H1 (cell line): Measurements from ENCODE around the gene MYH13. TPM values are rescaled to one million over a fixed set of nuclear protein-coding genes. Genes with fewer than 3 reads are reported as not detected.

ENCODE experiments used
- CTCF ChIA-PET: fragments of 300-600 bp; sonication (Branson Sonifier 250); formaldehyde crosslinking; loops from one replicate; lab custom pipeline; 2021; ENCODE audit not compliant: partially characterized antibody; lab: Charles Lee
- POLR2A ChIA-PET: fragments of 300-600 bp; sonication (Branson Sonifier 250); formaldehyde crosslinking; loops from one replicate; lab custom pipeline; 2021; ENCODE audit warnings: inconsistent platforms; ENCODE audit not compliant: partially characterized antibody; lab: Charles Lee
- DNase-seq, 2 experiments: peaks; one replicate each; pipeline versions ENCODE4 v3.0.0 to v3.0.0-alpha.2; 2010 to 2022; ENCODE audit warnings: low spot score in 2 of 2, low read depth in 1 of 2, mixed read lengths in 1 of 2
- FAIRE-seq: peaks from 2 replicates; lab custom pipeline; 2011; peaks lifted over from hg19 to GRCh38; lab: Jason Lieb, UNC
- H2AFZ ChIP-seq: 2 replicates; pipeline ENCODE4 v1.8.1; 2012; ENCODE audit warnings: low read length, inconsistent platforms
- H2AK5ac ChIP-seq: 2 replicates; pipeline ENCODE4 v1.6.1; 2013; ENCODE audit warnings: low read depth, low read length
- H2BK120ac ChIP-seq: replicated peaks from 2 replicates; pipeline ENCODE3; 2013; ENCODE audit warnings: low read depth, low read length, inconsistent platforms
- H2BK12ac ChIP-seq: 2 replicates; pipeline ENCODE4 v1.6.1; 2013; ENCODE audit warnings: low read depth, low read length
- H2BK15ac ChIP-seq: 2 replicates; pipeline ENCODE4 v1.6.1; 2013; ENCODE audit warnings: low read length
- H2BK20ac ChIP-seq: 2 replicates; pipeline ENCODE4 v1.6.1; 2013; ENCODE audit warnings: low read length
- H2BK5ac ChIP-seq: 2 replicates; pipeline ENCODE4 v1.6.1; 2013; ENCODE audit warnings: low read depth, low read length
- H3K14ac ChIP-seq: 2 replicates; pipeline ENCODE4 v1.6.1; 2013; ENCODE audit warnings: inconsistent platforms; ENCODE audit not compliant: insufficient read length
- H3K18ac ChIP-seq: 2 replicates; pipeline ENCODE4 v1.6.1; 2013; ENCODE audit warnings: low read length; ENCODE audit errors: extremely low read depth
- H3K23ac ChIP-seq: 2 replicates; pipeline ENCODE4 v1.6.1; 2013; ENCODE audit warnings: inconsistent platforms; ENCODE audit not compliant: insufficient read length
- H3K23me2 ChIP-seq: 2 replicates; pipeline ENCODE4 v1.6.1; 2013; ENCODE audit warnings: low read depth, low read length
- H3K27ac ChIP-seq: 2 replicates; pipeline ENCODE4 v1.6.1; 2011; ENCODE audit warnings: low read depth, low read length, inconsistent platforms
- H3K27me3 ChIP-seq, 4 experiments: replicated peaks in 1 of 4; 1 replicate in 1 of 4; 2 replicates in 3 of 4; pipeline versions ENCODE4 v1.6.1 to v1.8.1; 2011 to 2013; ENCODE audit warnings: low read length in 3 of 4, mild to moderate bottlenecking in 3 of 4, inconsistent platforms in 2 of 4, mixed read lengths in 2 of 4, moderate library complexity in 1 of 4; ENCODE audit not compliant: control insufficient read depth in 3 of 4, insufficient read depth in 3 of 4; ENCODE audit errors: extremely low read depth in 1 of 4
- H3K36me3 ChIP-seq, 4 experiments: 2 replicates each; pipeline versions ENCODE4 v1.6.1 to v1.8.1; 2011 to 2013; ENCODE audit warnings: mild to moderate bottlenecking in 4 of 4, low read length in 3 of 4, moderate library complexity in 2 of 4, control low read depth in 1 of 4, inconsistent platforms in 1 of 4; ENCODE audit not compliant: insufficient read depth in 4 of 4, control insufficient read depth in 2 of 4
- H3K4ac ChIP-seq: replicated peaks from 2 replicates; pipeline ENCODE3; 2013; ENCODE audit warnings: low read length, low read depth, mixed read lengths, inconsistent platforms; ENCODE audit not compliant: insufficient read length
- H3K4me1 ChIP-seq, 4 experiments: replicated peaks in 1 of 4; 1 replicate in 1 of 4; 2 replicates in 3 of 4; pipeline versions ENCODE4 v1.6.1 to v1.8.1; 2011 to 2013; ENCODE audit warnings: low read length in 3 of 4, inconsistent platforms in 2 of 4, mixed read lengths in 1 of 4; ENCODE audit not compliant: insufficient read depth in 4 of 4, control insufficient read depth in 3 of 4
- H3K4me2 ChIP-seq, 2 experiments: 2 replicates each; pipeline versions ENCODE4 v1.6.1 to v1.8.1; 2011 to 2013; ENCODE audit warnings: low read depth in 2 of 2, low read length in 2 of 2, control low read depth in 1 of 2, inconsistent platforms in 1 of 2, mild to moderate bottlenecking in 1 of 2; ENCODE audit not compliant: insufficient read depth in 1 of 2
- H3K4me3 ChIP-seq, 4 experiments: fragments of 200-600, 300-600 bp in 1 of 4; sonication (generic), shearing (Covaris generic), sonication (Bioruptor Twin) in 1 of 4; 2 replicates each; pipeline versions ENCODE4 v1.5.1 to v1.8.1; 2011 to 2016; ENCODE audit warnings: low read length in 4 of 4, low read depth in 3 of 4, control low read depth in 2 of 4, inconsistent platforms in 2 of 4, mild to moderate bottlenecking in 2 of 4, mixed read lengths in 1 of 4, moderate library complexity in 1 of 4; ENCODE audit not compliant: insufficient read depth in 2 of 4; ENCODE audit errors: extremely low read depth in 1 of 4
- H3K56ac ChIP-seq: replicated peaks from 2 replicates; pipeline ENCODE3; 2013; ENCODE audit warnings: low read depth, mild to moderate bottlenecking, mixed read lengths, low read length, inconsistent platforms; ENCODE audit not compliant: insufficient read length
- H3K79me1 ChIP-seq: 2 replicates; pipeline ENCODE4 v1.6.1; 2013; ENCODE audit warnings: low read depth, low read length, control low read depth
- H3K79me2 ChIP-seq, 2 experiments: 2 replicates each; pipeline versions ENCODE4 v1.6.1 to v1.8.1; 2012 to 2013; ENCODE audit warnings: low read length in 2 of 2, mild to moderate bottlenecking in 2 of 2, inconsistent platforms in 1 of 2; ENCODE audit not compliant: insufficient read depth in 2 of 2, control insufficient read depth in 1 of 2
- H3K9ac ChIP-seq, 4 experiments: replicated peaks in 1 of 4; 1 replicate in 1 of 4; 2 replicates in 3 of 4; pipeline versions ENCODE4 v1.6.1 to v1.8.1; 2011 to 2013; ENCODE audit warnings: low read depth in 3 of 4, low read length in 3 of 4, control low read depth in 2 of 4, mild to moderate bottlenecking in 2 of 4, moderate library complexity in 2 of 4, inconsistent platforms in 1 of 4; ENCODE audit errors: extremely low read depth in 1 of 4
- H3K9me3 ChIP-seq, 2 experiments: 2 replicates each; pipeline versions ENCODE4 v1.6.1 to v1.8.1; 2012 to 2013; ENCODE audit warnings: mild to moderate bottlenecking in 2 of 2, moderate library complexity in 2 of 2, control low read depth in 1 of 2, inconsistent platforms in 1 of 2, low read depth in 1 of 2, low read length in 1 of 2, mixed read lengths in 1 of 2; ENCODE audit not compliant: insufficient read depth in 2 of 2
- H4K20me1 ChIP-seq, 2 experiments: replicated peaks in 1 of 2; 2 replicates each; pipeline versions ENCODE3 to v1.8.1; 2011 to 2013; ENCODE audit warnings: inconsistent platforms in 2 of 2, low read length in 2 of 2, mild to moderate bottlenecking in 1 of 2; ENCODE audit not compliant: insufficient read depth in 2 of 2, control insufficient read depth in 1 of 2
- H4K5ac ChIP-seq: 2 replicates; pipeline ENCODE4 v1.6.1; 2013; ENCODE audit warnings: low read length, low read depth, mixed read lengths, inconsistent platforms; ENCODE audit not compliant: insufficient read length
- H4K8ac ChIP-seq: 2 replicates; pipeline ENCODE4 v1.8.0; 2013; ENCODE audit warnings: mild to moderate bottlenecking, moderate library complexity, low read length, inconsistent platforms; ENCODE audit not compliant: insufficient read depth; ENCODE audit errors: extremely low read depth
- H4K91ac ChIP-seq: replicated peaks from 2 replicates; pipeline ENCODE3; 2013; ENCODE audit warnings: low read length, mixed read lengths, inconsistent platforms; ENCODE audit not compliant: insufficient read length
- BACH1 ChIP-seq: IDR thresholded peaks from 2 replicates; pipeline ENCODE4 v1.6.1; 2012; ENCODE audit warnings: low read length, improper control_type of control experiment
- BRCA1 ChIP-seq: IDR thresholded peaks from 2 replicates; pipeline ENCODE4 v1.6.1; 2012; ENCODE audit warnings: low read depth, low read length, improper control_type of control experiment
- CBX8 ChIP-seq: fragments of 300-800, 300-1000 bp; sonication (generic); IDR thresholded peaks from 2 replicates; pipeline ENCODE4 v1.7.1; 2016; ENCODE audit warnings: low read depth, low read length, borderline replicate concordance
- CHD1 ChIP-seq: IDR thresholded peaks from 2 replicates; pipeline ENCODE4 v1.6.1; 2012; ENCODE audit warnings: low read depth, low read length, improper control_type of control experiment
- CREB1 ChIP-seq: IDR thresholded peaks from 2 replicates; pipeline ENCODE4 v1.6.1; 2012; ENCODE audit warnings: inconsistent platforms
- EGR1 ChIP-seq: IDR thresholded peaks from 2 replicates; pipeline ENCODE4 v1.6.1; 2011; ENCODE audit warnings: low read depth, low read length, borderline replicate concordance
- KDM4A ChIP-seq: IDR thresholded peaks from one replicate; pipeline ENCODE4 v1.7.1; 2012; ENCODE audit warnings: low read depth, mild to moderate bottlenecking, moderate library complexity, low read length, inconsistent platforms; ENCODE audit not compliant: severe bottlenecking
- SIN3A ChIP-seq, 2 experiments: IDR thresholded peaks in 1 of 2; conservative IDR thresholded peaks in 1 of 2; 2 replicates each; pipeline ENCODE4 v1.6.1; 2011 to 2012; ENCODE audit warnings: low read length in 2 of 2, improper control_type of control experiment in 1 of 2, low read depth in 1 of 2, mild to moderate bottlenecking in 1 of 2
- SIRT6 ChIP-seq: IDR thresholded peaks from one replicate; pipeline ENCODE4 v1.7.1; 2012; ENCODE audit warnings: low read length, inconsistent platforms
- TCF12 ChIP-seq: IDR thresholded peaks from 2 replicates; pipeline ENCODE4 v1.6.1; 2011; ENCODE audit warnings: low read depth, mild to moderate bottlenecking, low read length
- USF2 ChIP-seq: IDR thresholded peaks from 2 replicates; pipeline ENCODE4 v1.6.1; 2011; ENCODE audit warnings: low read length, improper control_type of control experiment
- YY1 ChIP-seq: IDR thresholded peaks from 2 replicates; pipeline ENCODE4 v1.6.1; 2011; ENCODE audit warnings: low read depth, mild to moderate bottlenecking, low read length
- WGBS, 2 experiments: shearing (Covaris generic) in 1 of 2; methylation state at CpG; one replicate each; pipeline versions ENCODE4 v1.1.6 to v1.1.7; 2013 to 2015; ENCODE audit warnings: low lambda C conversion rate in 2 of 2, mixed read lengths in 2 of 2, inconsistent platforms in 1 of 2, low coverage in 1 of 2, missing lambda C conversion rate in 1 of 2; ENCODE audit not compliant: insufficient replicate concordance in 2 of 2, insufficient coverage in 1 of 2, insufficient read length in 1 of 2; ENCODE audit errors: extremely low coverage in 1 of 2, missing lambda C conversion rate in 1 of 2; 5-methylcytosine and 5-hydroxymethylcytosine counted together
- polyA plus RNA-seq, 7 experiments: library from polyadenylated mRNA; depleted of rRNA in 3 of 7; stranded (reverse) in 5 of 7; unstranded in 2 of 7; fragments of >200 nt in 5 of 7; fragments of 200-250 nt in 2 of 7; gene quantifications; 1 replicate in 5 of 7; 2 replicates in 1 of 7; 4 replicates in 1 of 7; pipeline versions ENCODE4 v1.2.1 to v1.2.3, GENCODE V29; 2011 to 2013; ENCODE audit warnings: missing spikeins in 2 of 7, mixed read lengths in 2 of 7
- total RNA-seq: library from RNA; stranded (reverse); fragmentation: NEBNext Ultra II Directional; extraction: Animal tissue kit (Norgen Biotek cat#: 25700); gene quantifications from 2 replicates; pipeline ENCODE4 v1.2.1, GENCODE V29; 2021
- TF ChIP-seq, protein P1 (sequence below): IDR thresholded peaks from 2 replicates; pipeline ENCODE4 v1.6.1; 2012; ENCODE audit warnings: inconsistent platforms

MYH13 gene
- total and polyA plus RNA-seq, 2 of the 8 experiments (the other 6 are each of a cell fraction or from before 2014, with no cell fraction given): not detected

DNA sequence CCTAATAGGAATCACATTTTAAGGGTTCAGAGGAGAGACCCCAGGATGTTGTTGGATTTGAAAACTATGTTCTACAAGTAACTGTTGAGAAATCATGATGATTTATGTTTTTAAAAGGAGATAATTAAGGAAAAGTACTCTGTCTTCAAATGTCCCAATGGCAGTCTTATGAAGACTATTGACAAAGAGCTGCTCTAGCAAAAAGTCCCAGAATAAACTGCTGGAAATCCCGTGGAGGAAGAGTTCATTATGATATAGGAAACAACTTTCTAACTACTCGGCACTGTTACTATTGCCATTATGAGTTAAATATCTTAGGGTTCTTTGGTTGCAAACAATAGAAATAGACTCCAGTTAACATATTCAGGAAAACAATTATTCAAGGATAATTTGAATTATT lies 108.8 kb downstream of the MYH13 start:
- TF ChIP-seq SIRT6 (no peak), USF2 (no peak), BRCA1 (no peak), CHD1 (no peak), CBX8 (no peak), YY1 (no peak), BACH1 (no peak), TCF12 (no peak), CREB1 (no peak), EGR1 (no peak), SIN3A (conservative IDR thresholded peaks at IDR 0.05 in 1 of 2, IDR thresholded peaks at IDR 0.05 in 1 of 2; ENCODE audit: low read depth in 1 of 2, low read length in 2 of 2) (no peak), KDM4A (no peak)
- TF ChIP-seq, protein P1, sequence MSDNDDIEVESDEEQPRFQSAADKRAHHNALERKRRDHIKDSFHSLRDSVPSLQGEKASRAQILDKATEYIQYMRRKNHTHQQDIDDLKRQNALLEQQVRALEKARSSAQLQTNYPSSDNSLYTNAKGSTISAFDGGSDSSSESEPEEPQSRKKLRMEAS: no peak
- H3K36me3 ChIP-seq: no peaks in the 10 kb centered on the region
- no peak overlapping the region for H3K4me2 ChIP-seq
- POLR2A ChIA-PET: no interaction called here
- no peaks in the 10 kb centered on the region for H3K27me3 ChIP-seq
- H3K23me2 ChIP-seq: no peaks in the 10 kb centered on the region
- H2BK20ac ChIP-seq: no peak overlapping the region
- H3K14ac ChIP-seq: no peak overlapping the region
- no peak overlapping the region for H2BK5ac ChIP-seq
- no peaks in the 10 kb centered on the region for H3K79me1 ChIP-seq
- no peak overlapping the region for H2AFZ ChIP-seq
- no peaks in the 10 kb centered on the region for H3K9me3 ChIP-seq
- no peak overlapping the region for H3K9ac ChIP-seq
- H4K20me1 ChIP-seq: no peaks in the 10 kb centered on the region
- CTCF ChIA-PET: no interaction called here
- no peak overlapping the region for H3K23ac ChIP-seq
- H2BK120ac ChIP-seq: no peak overlapping the region
- DNase-seq (no peak), FAIRE-seq (no peak)
- no peaks in the 10 kb centered on the region for H3K79me2 ChIP-seq
- no peak overlapping the region for H2AK5ac ChIP-seq
- no peak overlapping the region for H4K91ac ChIP-seq
- no peak overlapping the region for H2BK12ac ChIP-seq
- H3K4me3 ChIP-seq: no peak overlapping the region
- no peak overlapping the region for H3K27ac ChIP-seq
- no peak overlapping the region for H4K8ac ChIP-seq
- H4K5ac ChIP-seq: no peak overlapping the region
- H3K18ac ChIP-seq: no peak overlapping the region
- H3K56ac ChIP-seq: no peak overlapping the region
- H3K4me1 ChIP-seq: 0 out of 7 replicates have a peak, but pooled peaks cover 0 to 2% (median 0%) of the 10 kb centered on the region in 4 experiments
- 80% methylated on average over 2 of the region's 2 CpGs; no CpG with 5 or more reads in 1 of the 2 experiments for WGBS, 2 experiments
- no peak overlapping the region for H3K4ac ChIP-seq
- H2BK15ac ChIP-seq: no peak overlapping the region
